Neural cell (in vitro differentiated cells): ENCODE results near the gene IP6K1.
"Not testable (repeated sequence)": the region's sequence is repeated elsewhere in the genome, so short reads cannot be mapped to it uniquely, and the experiment has no call there.

Experiments
- EZH2 ChIP-seq: fragments of 200-600, 300-800 bp; shearing (Covaris generic), sonication (generic); IDR thresholded peaks from 2 replicates; pipeline ENCODE4 v1.6.1; 2014; ENCODE audit warnings: antibody characterized with exemption, low read length, borderline replicate concordance, mild to moderate bottlenecking; ENCODE audit not compliant: insufficient read depth, poor library complexity, severe bottlenecking
- MXI1 ChIP-seq: fragments of 450-650 bp; conservative IDR thresholded peaks from 2 replicates; pipeline ENCODE4 v1.6.1; 2014; ENCODE audit warnings: antibody characterized with exemption, mild to moderate bottlenecking; ENCODE audit not compliant: poor library complexity, severe bottlenecking
- POLR2AphosphoS5 ChIP-seq: IDR thresholded peaks from 2 replicates; pipeline ENCODE4 v1.6.1; 2012
- RAD21 ChIP-seq: fragments of 450-650 bp; conservative IDR thresholded peaks from 2 replicates; pipeline ENCODE4 v1.6.1; 2014; ENCODE audit warnings: antibody characterized with exemption, mild to moderate bottlenecking, moderate library complexity
- TF ChIP-seq, protein P1 (sequence below): fragments of 450-650 bp; IDR thresholded peaks from 2 replicates; pipeline ENCODE4 v1.5.1; 2014; ENCODE audit warnings: antibody characterized with exemption, mild to moderate bottlenecking, moderate library complexity; ENCODE audit not compliant: poor library complexity, severe bottlenecking
- TF ChIP-seq, protein P2 (sequence below): IDR thresholded peaks from 2 replicates; pipeline ENCODE4 v1.6.1; 2012; ENCODE audit warnings: borderline replicate concordance

DNA sequence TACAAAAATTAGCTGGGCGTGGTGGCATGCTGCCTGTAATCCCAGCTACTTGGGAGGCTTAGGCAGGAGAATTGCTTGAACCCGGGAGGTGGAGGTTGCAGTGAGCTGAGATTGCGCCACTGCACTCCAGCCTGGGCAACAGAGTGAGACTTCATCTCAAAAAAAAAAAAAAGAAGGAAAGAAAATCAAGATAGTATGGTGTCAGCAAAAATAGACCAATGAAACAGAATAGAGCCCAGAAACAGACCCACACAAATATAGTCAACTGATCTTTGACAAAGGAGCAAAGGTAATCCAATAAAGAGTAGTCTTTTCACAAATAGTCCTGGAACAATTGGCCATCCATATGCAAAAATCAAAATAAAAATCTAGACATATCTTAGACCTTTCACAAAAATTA is 36.8 kb upstream of the IP6K1 start:
- not testable (repeated sequence) for TF ChIP-seq POLR2AphosphoS5, RAD21, EZH2, MXI1
- TF ChIP-seq, protein P1, sequence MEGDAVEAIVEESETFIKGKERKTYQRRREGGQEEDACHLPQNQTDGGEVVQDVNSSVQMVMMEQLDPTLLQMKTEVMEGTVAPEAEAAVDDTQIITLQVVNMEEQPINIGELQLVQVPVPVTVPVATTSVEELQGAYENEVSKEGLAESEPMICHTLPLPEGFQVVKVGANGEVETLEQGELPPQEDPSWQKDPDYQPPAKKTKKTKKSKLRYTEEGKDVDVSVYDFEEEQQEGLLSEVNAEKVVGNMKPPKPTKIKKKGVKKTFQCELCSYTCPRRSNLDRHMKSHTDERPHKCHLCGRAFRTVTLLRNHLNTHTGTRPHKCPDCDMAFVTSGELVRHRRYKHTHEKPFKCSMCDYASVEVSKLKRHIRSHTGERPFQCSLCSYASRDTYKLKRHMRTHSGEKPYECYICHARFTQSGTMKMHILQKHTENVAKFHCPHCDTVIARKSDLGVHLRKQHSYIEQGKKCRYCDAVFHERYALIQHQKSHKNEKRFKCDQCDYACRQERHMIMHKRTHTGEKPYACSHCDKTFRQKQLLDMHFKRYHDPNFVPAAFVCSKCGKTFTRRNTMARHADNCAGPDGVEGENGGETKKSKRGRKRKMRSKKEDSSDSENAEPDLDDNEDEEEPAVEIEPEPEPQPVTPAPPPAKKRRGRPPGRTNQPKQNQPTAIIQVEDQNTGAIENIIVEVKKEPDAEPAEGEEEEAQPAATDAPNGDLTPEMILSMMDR = not testable (repeated sequence)
- TF ChIP-seq, protein P2, sequence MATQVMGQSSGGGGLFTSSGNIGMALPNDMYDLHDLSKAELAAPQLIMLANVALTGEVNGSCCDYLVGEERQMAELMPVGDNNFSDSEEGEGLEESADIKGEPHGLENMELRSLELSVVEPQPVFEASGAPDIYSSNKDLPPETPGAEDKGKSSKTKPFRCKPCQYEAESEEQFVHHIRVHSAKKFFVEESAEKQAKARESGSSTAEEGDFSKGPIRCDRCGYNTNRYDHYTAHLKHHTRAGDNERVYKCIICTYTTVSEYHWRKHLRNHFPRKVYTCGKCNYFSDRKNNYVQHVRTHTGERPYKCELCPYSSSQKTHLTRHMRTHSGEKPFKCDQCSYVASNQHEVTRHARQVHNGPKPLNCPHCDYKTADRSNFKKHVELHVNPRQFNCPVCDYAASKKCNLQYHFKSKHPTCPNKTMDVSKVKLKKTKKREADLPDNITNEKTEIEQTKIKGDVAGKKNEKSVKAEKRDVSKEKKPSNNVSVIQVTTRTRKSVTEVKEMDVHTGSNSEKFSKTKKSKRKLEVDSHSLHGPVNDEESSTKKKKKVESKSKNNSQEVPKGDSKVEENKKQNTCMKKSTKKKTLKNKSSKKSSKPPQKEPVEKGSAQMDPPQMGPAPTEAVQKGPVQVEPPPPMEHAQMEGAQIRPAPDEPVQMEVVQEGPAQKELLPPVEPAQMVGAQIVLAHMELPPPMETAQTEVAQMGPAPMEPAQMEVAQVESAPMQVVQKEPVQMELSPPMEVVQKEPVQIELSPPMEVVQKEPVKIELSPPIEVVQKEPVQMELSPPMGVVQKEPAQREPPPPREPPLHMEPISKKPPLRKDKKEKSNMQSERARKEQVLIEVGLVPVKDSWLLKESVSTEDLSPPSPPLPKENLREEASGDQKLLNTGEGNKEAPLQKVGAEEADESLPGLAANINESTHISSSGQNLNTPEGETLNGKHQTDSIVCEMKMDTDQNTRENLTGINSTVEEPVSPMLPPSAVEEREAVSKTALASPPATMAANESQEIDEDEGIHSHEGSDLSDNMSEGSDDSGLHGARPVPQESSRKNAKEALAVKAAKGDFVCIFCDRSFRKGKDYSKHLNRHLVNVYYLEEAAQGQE = not testable (repeated sequence)
